ENCODE data around the gene SEC23A. TPM values are rescaled to one million over a fixed set of nuclear protein-coding genes. Genes with fewer than 3 reads are reported as not detected.
"Not testable (repeated sequence)": the region's sequence is repeated elsewhere in the genome, so short reads cannot be mapped to it uniquely, and the experiment has no call there.

Gene SEC23A
- total RNA-seq, 4 donors from 2014 or later = 88.6 to 290 (median 162) TPM

DNA sequence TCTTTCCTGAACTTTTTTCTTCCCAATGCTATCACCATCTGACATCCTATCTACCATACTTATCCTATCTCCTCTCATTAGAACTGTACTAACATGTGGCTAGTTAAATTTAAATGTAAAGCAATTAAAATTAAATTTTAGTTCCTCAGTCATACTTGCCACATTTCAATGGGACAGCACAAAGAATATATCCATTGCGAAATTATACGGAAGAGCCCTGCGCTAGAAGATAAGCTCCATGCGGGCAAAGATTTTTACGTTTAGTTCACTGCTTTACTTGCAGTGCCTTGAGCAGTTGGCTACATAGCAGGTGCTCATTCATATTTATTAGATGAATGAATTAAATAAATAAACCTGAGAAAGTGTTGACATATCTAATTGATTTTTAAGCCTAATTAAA lies 33.1 kb downstream of the SEC23A start:
- Histone ChIP-seq H3K4me3 (no peak overlapping the region), H3K27ac (no peak overlapping the region), H3K27me3 (no peaks in the 10 kb centered on the region), H3K4me1 (no peaks in the 10 kb centered on the region), H3K9me3 (no peaks in the 10 kb centered on the region), H3K36me3 (peaks cover 0 to 58% (median 26%) of the 10 kb centered on the region in 4 donors)
- in situ Hi-C loops (cut with MboI; ENCODE audit: low pct_ligation_motif_present in 1 of 4, low pct_unique_long_range_greater_than_20kb in 1 of 4, low sequenced_read_pairs in 3 of 4) = no loop called here
- 92 to 97% methylated on average over 5 of the region's 5 CpGs for WGBS, 2 donors (ENCODE audit: low coverage in 1 of 2)
- DNase-seq = no peak
- intact Hi-C loops (cut with DNase I; ENCODE audit: low total_unique reads) = no loop called here
- no peak for TF ChIP-seq POLR2A (IDR thresholded peaks at IDR 0.05)
- TF ChIP-seq EP300 (IDR thresholded peaks at IDR 0.05; ENCODE audit: low read depth) = no peak
- TF ChIP-seq POLR2AphosphoS5 (IDR thresholded peaks at IDR 0.05) = no peak
- TF ChIP-seq CTCF (IDR thresholded peaks at IDR 0.05) = no peak

- H3K27me3 ChIP-seq; in situ Hi-C loops (cut with MboI; ENCODE audit: low pct_ligation_motif_present in 1 of 4, low pct_unique_long_range_greater_than_20kb in 1 of 4, low sequenced_read_pairs in 3 of 4); H3K4me3 ChIP-seq; intact Hi-C loops (cut with DNase I; ENCODE audit: low total_unique reads); DNase-seq; H3K9me3 ChIP-seq; H3K4me1 ChIP-seq; H3K27ac ChIP-seq: not testable (repeated sequence)
- 80 to 87% methylated on average over 5 to 7 of the region's 7 CpGs for WGBS, 2 donors (ENCODE audit: low coverage in 1 of 2)
- peaks cover 0 to 58% (median 27%) of the 10 kb centered on the region in 4 donors for H3K36me3 ChIP-seq
Measured at GRCh38 chr14:39069169-39069805, 33.7 kb downstream of the SEC23A start.

DNA sequence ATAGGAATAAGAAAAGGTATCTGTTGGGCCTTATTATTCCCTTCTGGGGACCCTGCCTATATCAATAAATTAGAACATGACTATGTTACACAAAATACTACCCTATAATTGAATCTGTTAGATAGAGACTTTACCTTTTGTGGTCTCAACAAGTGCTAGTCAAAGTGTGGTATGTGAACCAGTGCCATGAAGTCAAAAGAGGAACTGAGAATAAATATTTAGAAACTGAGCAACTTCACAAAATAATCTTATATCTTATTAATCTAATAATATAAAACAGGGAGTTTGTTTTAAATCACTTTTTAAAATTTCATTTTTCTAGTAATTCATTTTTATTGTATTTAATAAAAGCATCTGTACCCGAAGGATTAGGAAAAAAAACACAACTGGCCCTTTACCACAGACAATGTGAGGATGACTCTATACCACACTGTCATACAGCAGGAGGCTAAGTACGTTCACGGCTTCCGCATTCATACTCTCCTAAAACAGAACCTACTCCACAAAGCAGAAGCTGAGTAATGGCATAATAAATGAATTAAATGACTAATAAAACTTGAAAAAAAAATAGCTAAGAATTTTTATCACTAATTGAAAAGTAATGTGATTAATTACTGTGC lies 42.1 kb downstream of the SEC23A start:
- H3K27me3 ChIP-seq = no peaks in the 10 kb centered on the region
- 78 to 98% methylated on average over 4 of the region's 4 CpGs for WGBS, 2 donors (ENCODE audit: low coverage in 1 of 2)
- intact Hi-C loops (cut with DNase I; ENCODE audit: low total_unique reads) = no loop called here
- in situ Hi-C loops (cut with MboI; ENCODE audit: low pct_ligation_motif_present in 1 of 4, low pct_unique_long_range_greater_than_20kb in 1 of 4, low sequenced_read_pairs in 3 of 4) = no loop called here
- H3K9me3 ChIP-seq = peaks cover 11 to 13% of the 10 kb centered on the region in 2 donors
- H3K27ac ChIP-seq = no peak overlapping the region
- TF ChIP-seq EP300 (IDR thresholded peaks at IDR 0.05; ENCODE audit: low read depth) (no peak), POLR2AphosphoS5 (IDR thresholded peaks at IDR 0.05) (no peak), POLR2A (IDR thresholded peaks at IDR 0.05) (no peak), CTCF (IDR thresholded peaks at IDR 0.05) (no peak)
- H3K4me1 ChIP-seq = no peaks in the 10 kb centered on the region
- no peak for DNase-seq
- peaks cover 2 to 92% (median 42%) of the 10 kb centered on the region in 4 donors for H3K36me3 ChIP-seq
- no peak overlapping the region for H3K4me3 ChIP-seq

- WGBS, 2 donors (ENCODE audit: low coverage in 1 of 2) = 86 to 98% methylated on average over 5 to 10 of the region's 10 CpGs
- in situ Hi-C loops (cut with MboI; ENCODE audit: low pct_ligation_motif_present in 1 of 4, low pct_unique_long_range_greater_than_20kb in 1 of 4, low sequenced_read_pairs in 3 of 4) = no loop called here
- H3K9me3 ChIP-seq = peaks cover 18 to 23% of the 10 kb centered on the region in 2 donors
- H3K36me3 ChIP-seq = peaks cover 2 to 97% (median 47%) of the 10 kb centered on the region in 4 donors
- H3K4me1 ChIP-seq = no peaks in the 10 kb centered on the region
- TF ChIP-seq CTCF (IDR thresholded peaks at IDR 0.05) (no peak), POLR2A (IDR thresholded peaks at IDR 0.05) (no peak), POLR2AphosphoS5 (IDR thresholded peaks at IDR 0.05) (no peak), EP300 (IDR thresholded peaks at IDR 0.05; ENCODE audit: low read depth) (no peak)
- H3K27me3 ChIP-seq = no peaks in the 10 kb centered on the region
- intact Hi-C loops (cut with DNase I; ENCODE audit: low total_unique reads) = no loop called here
- no peak overlapping the region for H3K4me3 ChIP-seq
- no peak for DNase-seq
- no peak overlapping the region for H3K27ac ChIP-seq
Measured at GRCh38 chr14:39055786-39056474, 47.1 kb downstream of the SEC23A start.

DNA sequence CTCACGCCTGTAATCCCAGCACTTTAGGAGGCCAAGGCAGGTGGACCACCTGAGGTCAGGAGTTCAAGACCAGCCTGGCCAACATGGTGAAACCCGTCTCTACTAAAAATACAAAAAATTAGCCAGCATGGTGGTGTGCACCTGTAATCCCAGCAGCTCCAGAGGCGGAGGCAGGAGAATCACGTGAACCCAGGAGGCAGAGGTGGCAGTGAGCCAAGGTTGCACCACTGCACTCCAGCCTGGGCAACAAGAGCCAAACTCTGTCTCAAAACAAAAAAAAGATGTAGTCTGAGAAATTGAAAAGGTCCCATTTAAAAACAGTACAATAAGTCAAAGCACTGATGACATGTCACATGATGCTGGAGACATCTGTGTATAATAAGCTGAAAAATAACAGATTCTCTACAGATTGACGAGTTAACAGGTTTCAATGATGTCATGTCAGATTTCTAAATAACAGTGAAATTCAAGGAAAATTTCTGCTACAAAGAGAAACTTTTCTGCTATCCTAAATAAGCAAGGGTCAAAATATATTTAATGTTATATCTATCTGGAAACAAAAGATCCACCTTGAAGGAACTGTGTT lies 50.1 kb downstream of the SEC23A start:
- intact Hi-C loops (cut with DNase I; ENCODE audit: low total_unique reads); in situ Hi-C loops (cut with MboI; ENCODE audit: low pct_ligation_motif_present in 1 of 4, low pct_unique_long_range_greater_than_20kb in 1 of 4, low sequenced_read_pairs in 3 of 4); DNase-seq; H3K4me1 ChIP-seq; H3K27me3 ChIP-seq; H3K4me3 ChIP-seq; H3K27ac ChIP-seq: not testable (repeated sequence)
- WGBS, 2 donors (ENCODE audit: low coverage in 1 of 2) = 78 to 95% methylated on average over 2 to 5 of the region's 5 CpGs
- Histone ChIP-seq H3K9me3 (peaks cover 18 to 23% of the 10 kb centered on the region in 2 donors), H3K36me3 (peaks cover under 1 to 95% (median 41%) of the 10 kb centered on the region in 4 donors)
